GM10266 (cell line): ENCODE results near the gene ALG1.
"Not testable (repeated sequence)": the region's sequence is repeated elsewhere in the genome, so short reads cannot be mapped to it uniquely, and the experiment has no call there.

Source experiments
- DNase-seq: peaks from one replicate; pipeline ENCODE4 v3.0.0; 2012; ENCODE audit errors: extremely low spot score
- CTCF ChIP-seq: IDR thresholded peaks from 2 replicates; pipeline ENCODE4 v1.5.1; 2012; ENCODE audit warnings: mild to moderate bottlenecking, low read depth; ENCODE audit not compliant: control insufficient read depth, insufficient read depth; ENCODE audit errors: missing control alignments

ALG1 gene

GRCh38 chr16:5084802-5085201 is 13.2 kb downstream of the ALG1 start:
- DNase-seq: peak; percentile 65

DNA sequence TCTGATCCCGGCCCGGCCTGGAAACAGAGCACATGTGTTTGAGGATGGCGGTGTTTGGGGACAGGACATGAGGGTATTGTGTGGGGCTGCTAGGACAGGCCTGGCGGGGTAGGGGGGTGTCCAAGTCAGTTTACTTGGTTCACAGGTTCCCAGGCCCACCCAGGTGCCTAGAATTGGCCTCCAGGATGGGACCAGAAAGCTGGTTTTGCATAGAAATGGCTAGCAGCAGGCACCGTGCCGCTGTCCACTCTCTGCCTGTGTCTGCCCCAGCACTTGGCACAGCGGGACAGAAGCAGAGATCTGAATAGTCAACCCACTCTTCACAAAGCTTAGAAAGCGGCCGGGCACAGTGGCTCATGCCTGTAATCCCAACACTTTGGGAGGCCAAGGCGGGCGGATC is 14.1 kb downstream of the ALG1 start:
- DNase-seq: not testable (repeated sequence)

More at GRCh38 chr16:5084802-5085201, 13.2 kb downstream of the ALG1 start:
- peak; percentile 81 for TF ChIP-seq CTCF

GRCh38 chr16:5088086-5088790 is 16.6 kb downstream of the ALG1 start:
- not testable (repeated sequence) for DNase-seq

DNA sequence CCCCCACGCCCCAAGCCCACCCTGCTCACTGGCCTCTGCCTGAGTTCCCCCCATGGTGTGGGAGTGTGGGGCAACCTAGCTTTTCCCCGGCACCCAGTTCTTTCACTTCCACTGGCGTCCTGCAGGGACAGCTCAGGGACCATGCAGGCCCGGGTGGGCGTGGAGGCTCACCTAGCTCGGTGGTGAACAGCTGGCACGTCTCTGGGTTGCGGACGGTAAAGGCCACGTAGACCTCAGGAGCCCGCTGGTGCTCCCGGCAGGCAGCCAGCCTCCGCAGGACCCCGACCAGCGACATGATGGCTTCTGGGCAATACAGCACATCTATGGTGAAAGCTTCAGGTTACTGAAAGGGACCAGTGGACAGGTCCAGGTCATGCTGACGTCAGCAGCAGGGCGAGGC is 17.3 kb downstream of the ALG1 start:
- DNase-seq: not testable (repeated sequence)

DNA sequence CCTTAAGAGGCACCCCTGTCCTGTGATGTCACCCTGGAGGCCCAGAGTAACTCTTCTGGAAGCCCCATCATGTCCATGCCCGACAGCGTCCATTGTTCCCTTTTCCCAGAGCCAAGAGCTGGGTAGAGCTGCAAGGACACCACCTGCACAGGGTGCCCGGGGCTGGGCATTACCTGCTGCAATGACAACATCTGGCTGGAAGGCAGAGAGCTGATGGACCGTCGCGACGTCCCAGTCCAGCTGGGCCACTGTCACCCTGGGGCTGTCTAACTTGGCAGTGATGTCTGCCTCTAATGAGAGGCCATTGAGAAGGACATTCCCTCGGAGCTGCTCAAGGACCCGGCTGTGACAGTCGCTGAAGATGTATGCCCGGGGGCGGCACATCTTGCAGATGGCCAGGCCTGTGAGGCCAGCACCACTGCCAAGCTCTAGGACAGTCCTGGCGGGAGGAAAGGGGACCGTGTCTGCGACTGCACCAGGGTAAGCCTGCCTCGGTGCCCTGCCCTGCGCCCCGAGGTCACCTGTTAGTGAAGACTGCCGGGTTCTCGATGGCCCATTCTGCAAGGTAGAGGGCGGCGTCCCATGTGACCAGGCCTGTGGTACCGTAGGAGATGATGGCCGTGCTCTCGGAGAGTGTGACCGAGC is 18.4 kb downstream of the ALG1 start:
- not testable (repeated sequence) for DNase-seq

DNA sequence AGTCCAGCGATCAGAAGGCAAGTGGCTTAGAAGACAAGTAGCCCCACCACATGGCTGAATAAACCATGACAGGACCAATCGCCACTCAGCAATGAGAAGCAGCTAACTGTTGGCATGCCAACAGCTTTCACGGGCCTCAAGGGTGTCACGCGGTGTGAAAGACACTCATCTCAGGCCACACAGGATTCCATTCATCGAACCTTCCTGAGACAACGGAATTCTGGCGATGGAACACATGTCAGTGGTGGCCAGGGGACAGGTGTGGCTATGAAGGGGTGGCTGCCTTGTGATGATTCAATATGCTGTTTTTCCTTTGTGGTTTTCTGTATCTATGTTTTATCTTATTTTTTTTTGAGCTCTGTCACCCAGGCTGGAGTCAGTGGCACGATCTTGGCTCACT is 18.9 kb downstream of the ALG1 start:
- DNase-seq: not testable (repeated sequence)

DNA sequence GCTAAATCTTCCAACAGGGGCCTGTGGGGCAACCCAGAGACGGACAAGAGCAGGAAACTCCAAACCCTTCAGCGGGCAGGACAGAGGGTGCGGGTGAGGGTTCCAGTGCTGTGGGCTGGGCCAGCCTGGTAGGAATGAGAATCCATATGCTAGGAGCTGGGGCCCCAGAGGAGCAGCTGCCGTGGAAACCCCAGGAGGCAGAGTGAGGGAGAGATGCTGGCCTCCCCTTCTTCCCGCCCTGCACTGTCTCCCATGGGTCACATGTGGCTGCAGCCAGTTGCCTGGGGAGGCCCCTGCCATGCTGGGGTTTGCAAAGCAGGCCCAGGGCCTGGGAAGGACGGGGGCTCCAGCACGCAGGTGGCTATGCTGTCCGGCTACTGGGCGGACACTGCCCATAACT is 21.4 kb downstream of the ALG1 start:
- not testable (repeated sequence) for DNase-seq

DNA sequence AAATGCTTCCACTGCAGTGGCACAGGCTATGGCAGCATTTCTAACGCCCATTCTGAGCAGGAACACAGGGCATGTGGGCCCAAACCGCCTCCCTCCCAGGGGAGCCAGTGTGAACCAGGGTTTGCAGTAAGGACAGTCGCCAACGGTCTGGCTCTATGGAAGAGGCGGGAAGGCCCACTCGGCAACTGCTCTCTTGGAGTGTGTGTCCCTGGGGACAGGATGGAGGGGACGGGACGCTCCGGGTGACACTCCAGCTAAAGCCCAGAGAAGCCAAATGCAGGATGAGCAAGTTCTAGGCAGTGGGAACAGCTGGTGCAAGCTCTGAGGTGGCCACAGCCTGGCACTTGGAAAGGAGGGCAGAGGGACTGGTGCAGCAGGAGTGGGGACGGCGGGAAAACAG is 22.1 kb downstream of the ALG1 start:
- DNase-seq: not testable (repeated sequence)

DNA sequence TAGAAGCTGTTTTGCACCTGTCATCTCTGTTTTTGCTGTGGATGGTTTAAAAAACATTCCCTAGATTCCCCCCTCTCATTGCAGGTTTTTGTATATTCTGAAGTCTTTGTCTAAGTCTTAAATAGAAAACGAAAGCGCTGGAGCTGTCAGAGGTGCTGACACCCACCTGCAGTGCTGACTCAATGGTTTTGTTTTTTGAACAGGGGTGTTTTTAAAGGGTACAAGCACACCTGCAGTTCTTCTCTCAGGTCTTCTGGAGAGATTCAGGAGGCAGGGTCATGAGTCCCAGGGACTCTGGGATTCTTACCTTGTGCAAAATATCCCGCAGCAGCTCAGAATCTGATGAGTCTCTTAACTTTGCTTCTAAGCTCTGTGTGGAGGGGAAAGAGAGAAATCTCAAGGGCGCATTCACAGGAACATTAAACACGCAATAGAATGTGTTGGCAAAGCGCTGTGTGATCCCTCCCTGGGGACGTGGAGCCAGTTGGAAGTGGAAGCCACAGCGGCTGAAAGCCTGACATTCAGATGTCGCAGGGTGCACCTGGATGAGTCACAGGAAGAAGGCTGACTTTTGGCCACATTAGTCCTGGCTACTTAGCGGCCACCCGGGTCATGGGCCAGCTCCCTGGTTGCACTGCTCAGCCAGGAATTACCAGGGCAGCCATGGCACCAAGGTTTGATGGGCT is 23.6 kb downstream of the ALG1 start:
- DNase-seq: not testable (repeated sequence)

- DNase-seq: not testable (repeated sequence)
These were observed 24.9 kb downstream of the ALG1 start for GRCh38 chr16:5096437-5097060.

- DNase-seq: not testable (repeated sequence)
These were observed 25.4 kb downstream of the ALG1 start for GRCh38 chr16:5097061-5097469.

DNA sequence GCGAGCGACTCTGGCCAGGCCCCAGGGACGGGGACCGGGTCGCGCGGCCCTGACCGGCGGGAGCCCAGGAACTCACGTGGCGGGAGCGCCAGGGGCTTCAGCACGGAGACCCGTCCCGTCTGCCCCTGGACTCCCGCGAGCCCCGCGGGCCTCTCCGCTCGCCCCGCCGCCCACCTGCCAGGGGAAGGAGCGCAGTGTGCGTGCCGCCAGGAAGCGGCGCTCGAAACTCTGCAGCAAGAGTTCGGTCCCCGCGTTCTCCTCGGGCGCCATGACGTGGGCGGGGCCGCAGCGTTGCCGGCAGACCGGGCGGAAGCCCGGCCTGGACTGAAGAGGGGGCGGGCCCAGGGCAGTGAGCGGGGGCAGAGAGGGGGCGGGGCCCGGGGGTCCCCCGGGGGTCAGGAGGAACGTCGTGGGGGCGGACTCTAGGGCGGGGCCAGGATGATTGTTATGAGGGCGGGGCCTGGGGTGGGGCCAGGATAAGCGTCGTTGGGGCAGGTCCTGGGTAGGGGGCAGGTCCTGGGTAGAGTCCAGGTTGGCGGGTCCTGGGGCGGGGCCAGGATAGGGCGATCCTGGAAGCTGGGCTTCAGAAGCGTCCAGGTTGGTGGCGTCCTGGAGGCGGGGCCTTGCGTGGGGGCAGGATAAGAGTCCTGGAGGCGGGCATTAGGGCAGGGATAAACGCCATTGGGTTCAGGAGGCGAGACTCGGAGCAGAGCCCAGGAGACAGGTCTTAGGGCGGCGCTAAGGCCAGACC is 26.0 kb downstream of the ALG1 start, which contains the start of gene EEF2KMT:
Gene EEF2KMT (minus strand): TSS at position 326 of the 751 bp plus-strand sequence. CDS start 56 bp downstream, at position 270.
- peak; percentile 26 for TF ChIP-seq CTCF
- peak; percentile 93 for DNase-seq

- DNase-seq: peak; percentile 36
These were observed 26.8 kb downstream of the ALG1 start for GRCh38 chr16:5098221-5099159.

GRCh38 chr16:5099174-5099573 is 27.5 kb downstream of the ALG1 start:
- DNase-seq: not testable (repeated sequence)

- not testable (repeated sequence) for DNase-seq
These were observed 31.8 kb downstream of the ALG1 start for GRCh38 chr16:5103296-5104032.

DNA sequence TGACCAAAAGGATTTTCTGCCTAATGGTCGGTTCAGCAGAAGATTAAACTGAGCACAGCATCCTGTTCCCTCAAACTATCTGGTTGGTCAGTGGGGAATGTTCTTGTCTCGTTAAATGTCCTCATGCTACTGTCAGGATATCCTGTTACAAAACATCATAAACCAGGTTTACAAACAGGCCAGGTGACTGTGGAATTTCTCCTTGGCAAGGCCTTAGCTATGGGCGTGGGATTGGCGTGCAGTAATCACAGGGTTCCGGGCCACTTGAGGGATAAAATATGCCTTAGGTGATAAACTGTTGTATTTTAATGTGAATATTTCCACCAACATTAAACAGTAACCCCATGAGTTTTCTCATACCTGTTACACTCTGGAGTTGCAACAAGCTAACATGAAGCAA is 33.4 kb downstream of the ALG1 start:
- DNase-seq: not testable (repeated sequence)
